Activated B cell treated with CpG ODN at 0.5 μM for 24 hours (primary cell): Measurements from ENCODE around the gene AVPR2. TPM values are rescaled to one million over a fixed set of nuclear protein-coding genes. Genes with fewer than 3 reads are reported as not detected.

Experiments
- ATAC-seq: fragments of 200-7000 bp; cut with Tn5 transposase; one replicate; pipeline ENCODE4 v1.10.0; 2021; ENCODE audit warnings: low read depth, mild to moderate bottlenecking, moderate library complexity
- CTCF ChIA-PET: fragments of 350-600 bp; sonication (Branson Sonifier 250); formaldehyde crosslinking; loops from one replicate; lab custom pipeline; 2021; ENCODE audit warnings: antibody characterized with exemption; lab: Charles Lee
- POLR2A ChIA-PET: fragments of 350-600 bp; sonication (Branson Sonifier 250); formaldehyde crosslinking; loops from one replicate; lab custom pipeline; 2021; ENCODE audit warnings: antibody characterized with exemption; lab: Charles Lee
- DNase-seq: peaks from one replicate; pipeline ENCODE4 v3.0.0; 2022
- H3K27ac Mint-ChIP-seq: one replicate; pipeline ENCODE4 v1.8.0; 2020; ENCODE audit warnings: mixed read lengths
- H3K27me3 Mint-ChIP-seq: one replicate; pipeline ENCODE4 v1.8.0; 2021; ENCODE audit warnings: mixed read lengths
- H3K36me3 Mint-ChIP-seq: one replicate; pipeline ENCODE4 v1.8.0; 2021; ENCODE audit warnings: low read depth, mixed read lengths
- H3K4me1 Mint-ChIP-seq: one replicate; pipeline ENCODE4 v1.8.0; 2021; ENCODE audit warnings: mixed read lengths
- H3K4me3 Mint-ChIP-seq: one replicate; pipeline ENCODE4 v1.8.0; 2020; ENCODE audit warnings: mild to moderate bottlenecking, mixed read lengths
- H3K9me3 Mint-ChIP-seq: one replicate; pipeline ENCODE4 v1.8.0; 2020; ENCODE audit warnings: mixed read lengths
- CTCF ChIP-seq: fragments of 200-600 bp; IDR thresholded peaks from one replicate; pipeline ENCODE4 v1.8.0; 2022; ENCODE audit warnings: antibody characterized with exemption, mild to moderate bottlenecking
- intact Hi-C: fragments of 100-400 bp; cut with micrococcal nuclease; formaldehyde crosslinking; loops from one replicate; pipeline ENCODE4 v1.15.1; 2024
- total RNA-seq: library from RNA; stranded (reverse); gene quantifications from 2 replicates; pipeline ENCODE4 v1.2.3, GENCODE V29; 2022

AVPR2 gene
- total RNA-seq, 1 donor from 2014 or later, result not detected

- Mint-ChIP-seq H3K36me3 (peaks cover 5% of the 10 kb centered on the region), H3K27ac (peak overlapping the region; percentile 77), H3K4me1 (peaks cover 44% of the 10 kb centered on the region), H3K27me3 (no peaks in the 10 kb centered on the region), H3K9me3 (no peaks in the 10 kb centered on the region), H3K4me3 (peak overlapping the region; percentile 45)
- CTCF ChIA-PET, result no interaction called here
- DNase-seq (no peak), ATAC-seq (no peak)
- POLR2A ChIA-PET, result interaction anchor here (0.6 to 5.2 kb wide), 5 partner anchors 16 to 480 kb away, joined by 3 to 25 read pairs (median 4); partner anchors contain the start of genes ARHGAP4, IDH3G and SSR4
- no peak for TF ChIP-seq CTCF
- intact Hi-C loops, result no loop called here
These were observed 1.1 kb upstream of the AVPR2 start for GRCh38 chrX:153903238-153903980.

DNA sequence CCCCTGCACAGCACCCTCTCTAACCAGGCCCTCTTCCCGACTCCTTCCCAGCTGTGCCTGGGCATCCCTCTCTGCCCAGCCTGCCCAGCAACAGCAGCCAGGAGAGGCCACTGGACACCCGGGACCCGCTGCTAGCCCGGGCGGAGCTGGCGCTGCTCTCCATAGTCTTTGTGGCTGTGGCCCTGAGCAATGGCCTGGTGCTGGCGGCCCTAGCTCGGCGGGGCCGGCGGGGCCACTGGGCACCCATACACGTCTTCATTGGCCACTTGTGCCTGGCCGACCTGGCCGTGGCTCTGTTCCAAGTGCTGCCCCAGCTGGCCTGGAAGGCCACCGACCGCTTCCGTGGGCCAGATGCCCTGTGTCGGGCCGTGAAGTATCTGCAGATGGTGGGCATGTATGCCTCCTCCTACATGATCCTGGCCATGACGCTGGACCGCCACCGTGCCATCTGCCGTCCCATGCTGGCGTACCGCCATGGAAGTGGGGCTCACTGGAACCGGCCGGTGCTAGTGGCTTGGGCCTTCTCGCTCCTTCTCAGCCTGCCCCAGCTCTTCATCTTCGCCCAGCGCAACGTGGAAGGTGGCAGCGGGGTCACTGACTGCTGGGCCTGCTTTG is 1.1 kb downstream of the AVPR2 start:
- CTCF ChIA-PET, result no interaction called here
- no peak overlapping the region for H3K27ac Mint-ChIP-seq
- peaks cover 42% of the 10 kb centered on the region for H3K4me1 Mint-ChIP-seq

DNA sequence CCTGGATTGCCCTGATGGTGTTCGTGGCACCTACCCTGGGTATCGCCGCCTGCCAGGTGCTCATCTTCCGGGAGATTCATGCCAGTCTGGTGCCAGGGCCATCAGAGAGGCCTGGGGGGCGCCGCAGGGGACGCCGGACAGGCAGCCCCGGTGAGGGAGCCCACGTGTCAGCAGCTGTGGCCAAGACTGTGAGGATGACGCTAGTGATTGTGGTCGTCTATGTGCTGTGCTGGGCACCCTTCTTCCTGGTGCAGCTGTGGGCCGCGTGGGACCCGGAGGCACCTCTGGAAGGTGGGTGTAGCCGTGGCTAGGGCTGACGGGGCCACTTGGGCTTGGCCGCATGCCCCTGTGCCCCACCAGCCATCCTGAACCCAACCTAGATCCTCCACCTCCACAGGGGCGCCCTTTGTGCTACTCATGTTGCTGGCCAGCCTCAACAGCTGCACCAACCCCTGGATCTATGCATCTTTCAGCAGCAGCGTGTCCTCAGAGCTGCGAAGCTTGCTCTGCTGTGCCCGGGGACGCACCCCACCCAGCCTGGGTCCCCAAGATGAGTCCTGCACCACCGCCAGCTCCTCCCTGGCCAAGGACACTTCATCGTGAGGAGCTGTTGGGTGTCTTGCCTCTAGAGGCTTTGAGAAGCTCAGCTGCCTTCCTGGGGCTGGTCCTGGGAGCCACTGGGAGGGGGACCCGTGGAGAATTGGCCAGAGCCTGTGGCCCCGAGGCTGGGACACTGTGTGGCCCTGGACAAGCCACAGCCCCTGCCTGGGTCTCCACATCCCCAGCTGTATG is 1.8 kb downstream of the AVPR2 start:
- H3K36me3 Mint-ChIP-seq, result peaks cover 11% of the 10 kb centered on the region
- ATAC-seq, result no peak
- no peak overlapping the region for H3K4me3 Mint-ChIP-seq
- no peaks in the 10 kb centered on the region for H3K9me3 Mint-ChIP-seq
- no peak for TF ChIP-seq CTCF
- POLR2A ChIA-PET, result interaction anchor here (0.7 to 5.2 kb wide), 4 partner anchors 17 to 112 kb away, joined by 3 to 25 read pairs (median 4); partner anchors contain the start of genes ARHGAP4, IDH3G and SSR4
- H3K27ac Mint-ChIP-seq, result peak overlapping the region; percentile 30
- H3K4me1 Mint-ChIP-seq, result peaks cover 35% of the 10 kb centered on the region
- no peaks in the 10 kb centered on the region for H3K27me3 Mint-ChIP-seq
- no peak for DNase-seq
- intact Hi-C loops, result no loop called here
- CTCF ChIA-PET, result interaction anchor here (1.0 kb wide), 1 partner anchor 17 kb away, joined by 6 read pairs; no protein-coding TSS in a partner anchor

More for the DNA sequence above, 1.1 kb downstream of the AVPR2 start:
- no peak for TF ChIP-seq CTCF
- no peak for DNase-seq
- intact Hi-C loops, result no loop called here
- Mint-ChIP-seq H3K4me3 (no peak overlapping the region), H3K36me3 (peaks cover 9% of the 10 kb centered on the region), H3K27me3 (no peaks in the 10 kb centered on the region), H3K9me3 (no peaks in the 10 kb centered on the region)
- POLR2A ChIA-PET, result interaction anchor here (5.2 kb wide), 1 partner anchor 20 kb away, joined by 25 read pairs; the partner anchor contains the start of gene ARHGAP4
- no peak for ATAC-seq

DNA sequence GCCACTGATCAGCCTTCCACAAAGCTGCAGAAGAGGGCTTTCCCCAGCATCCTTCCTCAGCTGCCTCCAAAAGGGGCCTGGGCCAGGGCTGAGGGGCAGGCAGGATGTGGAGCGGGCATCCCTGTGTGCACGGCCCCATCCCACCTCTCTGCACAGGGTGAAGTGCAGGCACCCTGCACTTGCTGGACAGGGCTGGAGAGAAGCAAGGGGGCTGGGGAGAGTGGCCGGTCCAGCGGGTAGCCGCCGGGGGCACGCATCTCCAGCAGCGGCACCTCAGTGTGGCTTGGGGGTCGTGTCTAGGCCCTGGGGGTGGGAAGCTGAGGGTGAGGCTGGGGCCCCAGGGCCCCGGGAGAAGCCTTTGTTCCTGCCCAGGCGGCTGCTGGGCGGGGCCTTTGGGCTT is 3.0 kb downstream of the AVPR2 start:
- intact Hi-C loops, result no loop called here
- Mint-ChIP-seq H3K27ac (no peak overlapping the region), H3K36me3 (peaks cover 18% of the 10 kb centered on the region)

More for the DNA sequence above, 3.0 kb downstream of the AVPR2 start:
- POLR2A ChIA-PET, result interaction anchor here (1.1 to 5.2 kb wide), 4 partner anchors 18 to 148 kb away, joined by 3 to 25 read pairs (median 4); partner anchors contain the start of genes ARHGAP4, IDH3G and SSR4
- no peak for DNase-seq
- ATAC-seq, result no peak
- no peaks in the 10 kb centered on the region for H3K27me3 Mint-ChIP-seq
- TF ChIP-seq CTCF, result no peak
- CTCF ChIA-PET, result no interaction called here
- no peak overlapping the region for H3K4me3 Mint-ChIP-seq
- peaks cover 24% of the 10 kb centered on the region for H3K4me1 Mint-ChIP-seq
- H3K9me3 Mint-ChIP-seq, result no peaks in the 10 kb centered on the region
